8988T (cell line): Measurements from ENCODE around the gene ZFP82.

ENCODE experiments used
- DNase-seq: peaks from one replicate; pipeline ENCODE4 v3.0.0; 2011

The ZFP82 gene

DNA sequence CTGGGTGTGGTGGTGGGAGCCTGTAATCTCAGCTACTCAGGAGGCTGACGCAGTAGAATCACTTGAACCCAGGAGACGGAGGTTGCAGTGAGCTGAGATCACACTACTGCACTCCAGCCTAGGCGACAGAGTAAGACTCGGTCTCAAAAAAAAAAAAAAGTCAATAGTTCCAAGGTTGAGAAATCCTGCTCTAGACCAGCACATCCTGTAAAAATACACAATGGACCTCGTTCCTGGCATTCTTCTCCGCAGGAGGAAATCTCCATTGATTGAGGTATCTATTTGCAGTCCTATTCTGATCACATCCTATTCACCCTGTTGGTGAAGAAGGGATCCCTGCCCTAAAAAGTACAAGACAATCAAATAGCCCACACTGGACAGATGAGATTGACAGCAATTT is 54.6 kb downstream of the ZFP82 start:
- DNase-seq: no peak
